ENCODE results near the gene CDHR3.

CDHR3 gene

GRCh38 chr7:105958012-105958411, 5.1 kb upstream of the CDHR3 start:
- H3K27ac ChIP-seq (ENCODE audit: low read depth, low read length): no peak overlapping the region
- H3K27me3 ChIP-seq (ENCODE audit: low read length): no peaks in the 10 kb centered on the region
- no peak overlapping the region for H3K4me3 ChIP-seq (ENCODE audit: insufficient read depth, low read length, poor library complexity, severe bottlenecking)
- no peak for TF ChIP-seq EZH2phosphoT487 (conservative IDR thresholded peaks at IDR 0.05; ENCODE audit: low read length)
- TF ChIP-seq, protein P1, sequence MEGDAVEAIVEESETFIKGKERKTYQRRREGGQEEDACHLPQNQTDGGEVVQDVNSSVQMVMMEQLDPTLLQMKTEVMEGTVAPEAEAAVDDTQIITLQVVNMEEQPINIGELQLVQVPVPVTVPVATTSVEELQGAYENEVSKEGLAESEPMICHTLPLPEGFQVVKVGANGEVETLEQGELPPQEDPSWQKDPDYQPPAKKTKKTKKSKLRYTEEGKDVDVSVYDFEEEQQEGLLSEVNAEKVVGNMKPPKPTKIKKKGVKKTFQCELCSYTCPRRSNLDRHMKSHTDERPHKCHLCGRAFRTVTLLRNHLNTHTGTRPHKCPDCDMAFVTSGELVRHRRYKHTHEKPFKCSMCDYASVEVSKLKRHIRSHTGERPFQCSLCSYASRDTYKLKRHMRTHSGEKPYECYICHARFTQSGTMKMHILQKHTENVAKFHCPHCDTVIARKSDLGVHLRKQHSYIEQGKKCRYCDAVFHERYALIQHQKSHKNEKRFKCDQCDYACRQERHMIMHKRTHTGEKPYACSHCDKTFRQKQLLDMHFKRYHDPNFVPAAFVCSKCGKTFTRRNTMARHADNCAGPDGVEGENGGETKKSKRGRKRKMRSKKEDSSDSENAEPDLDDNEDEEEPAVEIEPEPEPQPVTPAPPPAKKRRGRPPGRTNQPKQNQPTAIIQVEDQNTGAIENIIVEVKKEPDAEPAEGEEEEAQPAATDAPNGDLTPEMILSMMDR (IDR thresholded peaks at IDR 0.05; ENCODE audit: insufficient read depth, low read length, poor library complexity, severe bottlenecking): no peak
- H3K36me3 ChIP-seq (ENCODE audit: low read length): no peaks in the 10 kb centered on the region
- H3K9ac ChIP-seq (ENCODE audit: low read length): no peak overlapping the region
- H3K79me2 ChIP-seq (ENCODE audit: insufficient read depth, low read length): no peaks in the 10 kb centered on the region
- H4K20me1 ChIP-seq (ENCODE audit: low read depth, low read length): no peaks in the 10 kb centered on the region
- no peak overlapping the region for H2AFZ ChIP-seq (ENCODE audit: low read depth, low read length, severe bottlenecking)
- H3K4me2 ChIP-seq (ENCODE audit: low read depth, low read length, poor library complexity, severe bottlenecking): no peak overlapping the region
- H3F3A ChIP-seq (ENCODE audit: insufficient read depth): no peaks in the 10 kb centered on the region
- no peaks in the 10 kb centered on the region for H3K9me3 ChIP-seq (ENCODE audit: insufficient read depth, low read length)
- H3K9me2 ChIP-seq (replicated peaks; ENCODE audit: insufficient read depth, low read length): no peaks in the 10 kb centered on the region

GRCh38 chr7:105962353-105962752, 711 bp upstream of the CDHR3 start:
- no peak overlapping the region for H3K9ac ChIP-seq (ENCODE audit: low read length)
- no peaks in the 10 kb centered on the region for H3F3A ChIP-seq (ENCODE audit: insufficient read depth)

DNA sequence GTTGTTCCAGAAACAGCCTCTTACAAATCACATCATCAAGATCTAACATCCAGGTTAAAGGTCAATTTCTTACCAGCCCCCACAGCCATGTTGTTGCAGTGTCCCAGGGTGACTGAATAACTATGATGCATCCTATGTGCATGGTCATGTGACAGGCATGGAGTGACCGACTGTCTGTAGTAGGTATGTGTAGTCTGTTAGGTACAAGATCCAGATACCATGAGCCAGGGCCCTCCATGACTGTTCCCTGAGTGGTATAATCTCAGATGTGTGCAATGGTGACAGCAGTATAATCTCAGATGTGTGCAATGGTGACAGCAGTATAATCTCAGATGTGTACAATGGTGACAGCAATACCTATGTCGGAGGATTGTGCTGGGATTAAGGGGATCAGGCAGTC, 8.8 kb downstream of the CDHR3 start:
- Histone ChIP-seq H3K9ac (ENCODE audit: low read length) (no peak overlapping the region), H3K4me3 (ENCODE audit: insufficient read depth, low read length, poor library complexity, severe bottlenecking) (no peak overlapping the region), H3K36me3 (ENCODE audit: low read length) (no peaks in the 10 kb centered on the region), H3K27ac (ENCODE audit: low read depth, low read length) (no peak overlapping the region), H3F3A (ENCODE audit: insufficient read depth) (no peaks in the 10 kb centered on the region), H3K9me2 (replicated peaks; ENCODE audit: insufficient read depth, low read length) (no peaks in the 10 kb centered on the region), H3K27me3 (ENCODE audit: low read length) (no peaks in the 10 kb centered on the region), H3K79me2 (ENCODE audit: insufficient read depth, low read length) (no peaks in the 10 kb centered on the region), H4K20me1 (ENCODE audit: low read depth, low read length) (no peaks in the 10 kb centered on the region), H3K4me2 (ENCODE audit: low read depth, low read length, poor library complexity, severe bottlenecking) (no peak overlapping the region), H2AFZ (ENCODE audit: low read depth, low read length, severe bottlenecking) (no peak overlapping the region), H3K9me3 (ENCODE audit: insufficient read depth, low read length) (no peaks in the 10 kb centered on the region)
- no peak for TF ChIP-seq EZH2phosphoT487 (conservative IDR thresholded peaks at IDR 0.05; ENCODE audit: low read length)
- TF ChIP-seq, protein P1 (IDR thresholded peaks at IDR 0.05; ENCODE audit: insufficient read depth, low read length, poor library complexity, severe bottlenecking): no peak

More at GRCh38 chr7:105962353-105962752, 711 bp upstream of the CDHR3 start:
- TF ChIP-seq, protein P1 (IDR thresholded peaks at IDR 0.05; ENCODE audit: insufficient read depth, low read length, poor library complexity, severe bottlenecking): no peak
- no peak for TF ChIP-seq EZH2phosphoT487 (conservative IDR thresholded peaks at IDR 0.05; ENCODE audit: low read length)
- H4K20me1 ChIP-seq (ENCODE audit: low read depth, low read length): no peaks in the 10 kb centered on the region
- H3K4me2 ChIP-seq (ENCODE audit: low read depth, low read length, poor library complexity, severe bottlenecking): no peak overlapping the region
- H2AFZ ChIP-seq (ENCODE audit: low read depth, low read length, severe bottlenecking): no peak overlapping the region
- H3K9me2 ChIP-seq (replicated peaks; ENCODE audit: insufficient read depth, low read length): no peaks in the 10 kb centered on the region
- no peak overlapping the region for H3K4me3 ChIP-seq (ENCODE audit: insufficient read depth, low read length, poor library complexity, severe bottlenecking)
- H3K27ac ChIP-seq (ENCODE audit: low read depth, low read length): no peak overlapping the region
- H3K27me3 ChIP-seq (ENCODE audit: low read length): no peaks in the 10 kb centered on the region
- H3K9me3 ChIP-seq (ENCODE audit: insufficient read depth, low read length): no peaks in the 10 kb centered on the region
- no peaks in the 10 kb centered on the region for H3K36me3 ChIP-seq (ENCODE audit: low read length)
- no peaks in the 10 kb centered on the region for H3K79me2 ChIP-seq (ENCODE audit: insufficient read depth, low read length)

Measured in SU-DHL-6 (cell line).